Measurements from ENCODE around the gene PKP2.

PKP2 gene

GRCh38 chr12:32794281-32794680 lies 102.3 kb downstream of the PKP2 start:
- POLR2A ChIA-PET: no interaction called here
- H3K4me3 ChIP-seq (ENCODE audit: low read depth, low read length): no peak overlapping the region
- no peak for DNase-seq (ENCODE audit: low read depth, low spot score)
- CTCF ChIA-PET: no interaction called here
- TF ChIP-seq CTCF (IDR thresholded peaks at IDR 0.05; ENCODE audit: insufficient read depth, low read length, missing control alignments): no peak

GRCh38 chr12:32789916-32790315 lies 106.7 kb downstream of the PKP2 start:
- TF ChIP-seq CTCF (IDR thresholded peaks at IDR 0.05; ENCODE audit: insufficient read depth, low read length, missing control alignments): no peak
- ChIA-PET CTCF (no interaction called here), POLR2A (no interaction called here)
- H3K4me3 ChIP-seq (ENCODE audit: low read depth, low read length): no peak overlapping the region
- DNase-seq (ENCODE audit: low read depth, low spot score): no peak

- ChIA-PET POLR2A (no interaction called here), CTCF (no interaction called here)
- H3K4me3 ChIP-seq (ENCODE audit: low read depth, low read length): no peak overlapping the region
- no peak for TF ChIP-seq CTCF (IDR thresholded peaks at IDR 0.05; ENCODE audit: insufficient read depth, low read length, missing control alignments)
- no peak for DNase-seq (ENCODE audit: low read depth, low spot score)
Measured at GRCh38 chr12:32789446-32789845, 107.1 kb downstream of the PKP2 start.

- TF ChIP-seq CTCF (IDR thresholded peaks at IDR 0.05; ENCODE audit: insufficient read depth, low read length, missing control alignments): no peak
- POLR2A ChIA-PET: no interaction called here
- CTCF ChIA-PET: no interaction called here
- H3K4me3 ChIP-seq (ENCODE audit: low read depth, low read length): no peak overlapping the region
- no peak for DNase-seq (ENCODE audit: low read depth, low spot score)
Measured at GRCh38 chr12:32788405-32788804, 108.2 kb downstream of the PKP2 start.

- TF ChIP-seq CTCF (IDR thresholded peaks at IDR 0.05; ENCODE audit: insufficient read depth, low read length, missing control alignments): no peak
- POLR2A ChIA-PET: no interaction called here
- CTCF ChIA-PET: no interaction called here
Measured at GRCh38 chr12:32785557-32785956, 111.0 kb downstream of the PKP2 start.

GRCh38 chr12:32783029-32783428 lies 113.5 kb downstream of the PKP2 start:
- ChIA-PET POLR2A (no interaction called here), CTCF (no interaction called here)
- DNase-seq (ENCODE audit: low read depth, low spot score): no peak
- no peak overlapping the region for H3K4me3 ChIP-seq (ENCODE audit: low read depth, low read length)
- no peak for TF ChIP-seq CTCF (IDR thresholded peaks at IDR 0.05; ENCODE audit: insufficient read depth, low read length, missing control alignments)

More at GRCh38 chr12:32785557-32785956, 111.0 kb downstream of the PKP2 start:
- DNase-seq (ENCODE audit: low read depth, low spot score): no peak
- no peak overlapping the region for H3K4me3 ChIP-seq (ENCODE audit: low read depth, low read length)
